A549 (cell line): ENCODE data around the gene CATSPERZ. TPM values are rescaled to one million over a fixed set of nuclear protein-coding genes. Genes with fewer than 3 reads are reported as not detected.

Source experiments
- ATAC-seq, 2 experiments: fragments of 200-7000 bp in 1 of 2; fragments of >200 bp in 1 of 2; cut with Nextera tagmentation in 1 of 2; cut with Tn5 transposase in 1 of 2; 3 replicates each; pipeline versions ENCODE4 v1.8.0 to v1.9.1; 2018 to 2020; ENCODE audit warnings: mild to moderate bottlenecking in 1 of 2, moderate library complexity in 1 of 2
- CTCF ChIA-PET: fragments of 300-600 bp; sonication (Branson Sonifier 250); formaldehyde crosslinking; extraction: SDS; loops from one replicate; lab custom pipeline; 2021; ENCODE audit warnings: antibody characterized with exemption, inconsistent platforms; lab: Yijun Ruan, JAX
- POLR2A ChIA-PET: fragments of 350-600 bp; formaldehyde crosslinking; extraction: SDS; loops from one replicate; lab custom pipeline; 2021; ENCODE audit warnings: antibody characterized with exemption, inconsistent platforms; lab: Yijun Ruan, JAX
- DNase-seq, 2 experiments: peaks; one replicate each; pipeline versions ENCODE4 v3.0.0 to v3.0.0-alpha.2; 2011 to 2016; ENCODE audit warnings: low read depth in 1 of 2, low spot score in 1 of 2
- FAIRE-seq: peaks from 2 replicates; lab custom pipeline; 2011; peaks lifted over from hg19 to GRCh38; lab: Jason Lieb, UNC
- H3K27ac ChIP-seq, 2 experiments: fragments of >200 bp; sonication (Bioruptor Twin); formaldehyde crosslinking; 3 replicates each; pipeline ENCODE4 v1.5.1; 2016 to 2017
- H3K4me1 ChIP-seq: fragments of >200 bp; sonication (Bioruptor Twin); formaldehyde crosslinking; 3 replicates; pipeline ENCODE4 v1.6.1; 2016
- H3K4me2 ChIP-seq: fragments of >200 bp; sonication (Bioruptor Twin); formaldehyde crosslinking; 3 replicates; pipeline ENCODE4 v1.6.1; 2016
- H3K4me3 ChIP-seq: fragments of >200 bp; sonication (Bioruptor Twin); formaldehyde crosslinking; 3 replicates; pipeline ENCODE4 v1.5.1; 2016
- H3K9me3 ChIP-seq: fragments of >200 bp; sonication (Bioruptor Twin); formaldehyde crosslinking; 3 replicates; pipeline ENCODE4 v1.6.1; 2016
- CEBPB ChIP-seq, 2 experiments: fragments of >200 bp in 1 of 2; sonication (Bioruptor Twin) in 1 of 2; formaldehyde crosslinking in 1 of 2; IDR thresholded peaks; 2 replicates each; pipeline ENCODE4 v1.6.1; 2012 to 2016
- CHD4 ChIP-seq: fragments of 200-600 bp; sonication (generic); IDR thresholded peaks from 2 replicates; pipeline ENCODE4 v1.6.1; 2016; ENCODE audit warnings: antibody characterized with exemption, mild to moderate bottlenecking, borderline replicate concordance
- EP300 ChIP-seq, 2 experiments: fragments of >200 bp; sonication (Bioruptor Twin); formaldehyde crosslinking; IDR thresholded peaks; 2 replicates in 1 of 2; 3 replicates in 1 of 2; pipeline ENCODE4 v1.6.1; 2016 to 2017
- HES2 ChIP-seq: fragments of >200 bp; sonication (Bioruptor Twin); formaldehyde crosslinking; IDR thresholded peaks from 2 replicates; pipeline ENCODE4 v1.6.1; 2016
- HOXA7 ChIP-seq: fragments of 250-450 bp; sonication (Bioruptor Pico); IDR thresholded peaks from 2 replicates; pipeline ENCODE4 v1.5.0; 2020; ENCODE audit warnings: mild to moderate bottlenecking, moderate library complexity
- JUNB ChIP-seq: fragments of >200 bp; sonication (Bioruptor Twin); formaldehyde crosslinking; IDR thresholded peaks from 2 replicates; pipeline ENCODE4 v1.6.1; 2016
- MAZ ChIP-seq: fragments of 150-350 bp; IDR thresholded peaks from 2 replicates; pipeline ENCODE4 v1.6.1; 2014; ENCODE audit warnings: antibody characterized with exemption, low read depth, low read length, borderline replicate concordance
- NFE2L2 ChIP-seq: fragments of 150-350 bp; conservative IDR thresholded peaks from 2 replicates; pipeline ENCODE4 v1.6.1; 2014; ENCODE audit warnings: low read length
- NPAS2 ChIP-seq: fragments of 250-450 bp; sonication (Bioruptor Pico); IDR thresholded peaks from 2 replicates; pipeline ENCODE4 v1.8.0; 2022; ENCODE audit warnings: mild to moderate bottlenecking, moderate library complexity, borderline replicate concordance
- RAD21 ChIP-seq, 2 experiments: fragments of >200 bp in 1 of 2; sonication (Bioruptor Twin) in 1 of 2; formaldehyde crosslinking in 1 of 2; IDR thresholded peaks in 1 of 2; conservative IDR thresholded peaks in 1 of 2; 2 replicates in 1 of 2; 3 replicates in 1 of 2; pipeline ENCODE4 v1.6.1; 2012 to 2018; ENCODE audit warnings: inconsistent platforms in 1 of 2
- SREBF2 ChIP-seq: fragments of 450-650 bp; IDR thresholded peaks from 2 replicates; pipeline ENCODE4 v1.6.1; 2014; ENCODE audit warnings: mild to moderate bottlenecking, moderate library complexity
- TP53 ChIP-seq: fragments of 250-450 bp; sonication (Bioruptor Pico); IDR thresholded peaks from 2 replicates; pipeline ENCODE4 v1.5.0; 2021; ENCODE audit warnings: mild to moderate bottlenecking, moderate library complexity
- ZC3H11A ChIP-seq: fragments of 450-650 bp; IDR thresholded peaks from 2 replicates; pipeline ENCODE4 v1.6.1; 2014; ENCODE audit warnings: antibody characterized with exemption, mild to moderate bottlenecking
- WGBS: methylation state at CpG from one replicate; pipeline ENCODE4 v1.1.6; 2017; ENCODE audit errors: missing lambda C conversion rate; 5-methylcytosine and 5-hydroxymethylcytosine counted together
- polyA plus RNA-seq, 4 experiments: library from polyadenylated mRNA; depleted of rRNA in 3 of 4; stranded (reverse); fragments of >200 nt; fragmentation: RNase III in 1 of 4; extraction: RNeasy Plus Mini Kit Qiagen cat#74134 plus additional on column Dnase treatment in 1 of 4; gene quantifications; 2 replicates in 3 of 4; 3 replicates in 1 of 4; pipeline ENCODE4 v1.2.3, GENCODE V29; 2011 to 2017
- TF ChIP-seq, protein P1 (sequence below): fragments of 450-650 bp; IDR thresholded peaks from 2 replicates; pipeline ENCODE4 v1.6.1; 2014; ENCODE audit warnings: antibody characterized with exemption

The CATSPERZ gene
- polyA plus RNA-seq, 2 of the 4 experiments (the other 2 are of a cell fraction) = 1.9 to 3.4 TPM

- ATAC-seq = no peak
- H3K9me3 ChIP-seq = no peaks in the 10 kb centered on the region
- FAIRE-seq = no peak
- CTCF ChIA-PET = interaction anchor here (1.0 kb wide), 1 partner anchor 27 kb away, joined by 3 read pairs; no protein-coding TSS in a partner anchor
- no peak overlapping the region for H3K27ac ChIP-seq
- H3K4me3 ChIP-seq = no peak overlapping the region
- no peak overlapping the region for H3K4me2 ChIP-seq
- POLR2A ChIA-PET = no interaction called here
- DNase-seq = no peak
- TF ChIP-seq TP53 (CRISPR knock-in tag) (no peak), MAZ (no peak), EP300 (IDR thresholded peaks at IDR 0.05) (no peak), CHD4 (no peak), CEBPB (IDR thresholded peaks at IDR 0.05) (no peak)
- TF ChIP-seq, protein P1, sequence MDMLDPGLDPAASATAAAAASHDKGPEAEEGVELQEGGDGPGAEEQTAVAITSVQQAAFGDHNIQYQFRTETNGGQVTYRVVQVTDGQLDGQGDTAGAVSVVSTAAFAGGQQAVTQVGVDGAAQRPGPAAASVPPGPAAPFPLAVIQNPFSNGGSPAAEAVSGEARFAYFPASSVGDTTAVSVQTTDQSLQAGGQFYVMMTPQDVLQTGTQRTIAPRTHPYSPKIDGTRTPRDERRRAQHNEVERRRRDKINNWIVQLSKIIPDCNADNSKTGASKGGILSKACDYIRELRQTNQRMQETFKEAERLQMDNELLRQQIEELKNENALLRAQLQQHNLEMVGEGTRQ = no peak
- peaks cover 15% of the 10 kb centered on the region for H3K4me1 ChIP-seq
- 80% methylated on average over 45 of the region's 60 CpGs for WGBS
Observed at GRCh38 chr11:64298966-64299846, 952 bp upstream of the CATSPERZ start.

DNA sequence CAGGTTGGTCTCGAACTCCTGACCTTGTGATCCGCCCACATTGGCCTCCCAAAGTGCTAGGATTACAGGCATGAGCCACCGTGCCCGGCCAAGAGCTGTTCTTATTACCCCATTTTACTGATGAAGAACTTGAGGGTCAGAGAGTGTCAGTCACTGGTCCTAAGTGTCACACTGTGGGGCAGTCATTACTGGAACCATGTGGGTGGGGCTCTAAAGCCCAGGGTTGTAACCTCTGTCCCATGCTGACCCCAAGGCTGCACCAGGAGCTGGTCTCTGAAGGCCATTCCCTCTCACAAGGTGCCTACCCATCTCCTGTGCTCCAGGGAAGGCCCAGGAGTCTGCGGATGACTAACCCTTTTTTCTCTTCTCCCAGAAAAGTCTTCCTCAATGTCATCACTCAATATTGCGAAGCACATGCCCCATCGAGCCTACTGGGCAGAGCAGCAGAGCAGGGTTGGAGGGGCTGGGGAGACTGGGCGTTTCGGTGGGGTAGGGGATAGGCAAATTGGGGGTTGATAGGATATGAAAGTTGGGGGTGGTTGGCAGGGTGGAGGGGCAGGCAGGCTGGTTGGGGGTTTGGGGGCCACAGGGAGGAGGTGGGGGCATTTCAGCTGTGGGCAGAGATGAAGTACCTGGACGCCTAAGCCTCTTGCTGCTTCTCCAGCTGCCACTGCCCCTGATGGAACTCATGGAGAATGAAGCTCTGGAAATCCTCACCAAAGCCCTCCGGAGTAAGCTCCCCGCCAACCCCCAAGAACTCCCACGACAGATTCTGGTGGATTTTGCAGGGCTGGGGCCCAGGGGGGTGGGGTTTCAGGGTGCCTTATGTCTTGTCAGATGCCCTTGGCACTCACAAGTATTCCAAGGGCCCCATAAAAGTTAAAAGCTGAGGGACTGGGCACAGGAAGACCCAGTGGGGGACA lies 3.2 kb downstream of the CATSPERZ start:
- Histone ChIP-seq H3K4me3 (no peak overlapping the region; the same call in 2 of the 3 replicates), H3K9me3 (no peaks in the 10 kb centered on the region), H3K4me2 (peak overlapping the region; percentile 73), H3K4me1 (peaks cover 20% of the 10 kb centered on the region), H3K27ac (peak overlapping the region in 1 of 2 experiments; percentile 92; a peak in 4 of 6 replicates)
- no peak for FAIRE-seq
- ATAC-seq = no peak
- ChIA-PET POLR2A (interaction anchor here (0.6 to 2.8 kb wide), 12 partner anchors 14 to 890 kb away, joined by 3 to 34 read pairs (median 6); partner anchors contain the start of genes BAD, GPR137, PPP1R14B and PRDX5), CTCF (interaction anchor here (1.3 to 20.7 kb wide), 16 partner anchors 8 to 478 kb away, joined by 3 to 996 read pairs (median 48); partner anchors contain the start of genes BAD, CCDC88B, FERMT3 and FKBP2)
- no peak for TF ChIP-seq NFE2L2
- DNase-seq = no peak
- whole genome bisulfite sequencing = 85% methylated on average over 13 of the region's 13 CpGs

GRCh38 chr11:64304032-64304315 lies 3.8 kb downstream of the CATSPERZ start:
- POLR2A ChIA-PET = interaction anchor here (0.6 to 2.8 kb wide), 11 partner anchors 14 to 118 kb away, joined by 3 to 34 read pairs (median 6); partner anchors contain the start of genes BAD, GPR137, PPP1R14B and PRDX5
- H3K27ac ChIP-seq = peak overlapping the region; percentile 79 to 92
- no peaks in the 10 kb centered on the region for H3K9me3 ChIP-seq
- no peak for DNase-seq
- no peak for ATAC-seq
- peak overlapping the region; percentile 53 for H3K4me3 ChIP-seq
- CTCF ChIA-PET = interaction anchor here (1.1 to 20.7 kb wide), 17 partner anchors 9 to 477 kb away, joined by 3 to 996 read pairs (median 41); partner anchors contain the start of genes BAD, CCDC88B, FERMT3 and FKBP2
- H3K4me2 ChIP-seq = peak overlapping the region; percentile 73
- no peak for FAIRE-seq
- WGBS = 56% methylated on average over 5 of the region's 5 CpGs
- peaks cover 20% of the 10 kb centered on the region for H3K4me1 ChIP-seq
- TF ChIP-seq HES2 (no peak), JUNB (no peak), HOXA7 (no peak), ZC3H11A (no peak), RAD21 (conservative IDR thresholded peaks at IDR 0.05 in 1 of 2, IDR thresholded peaks at IDR 0.05 in 1 of 2) (no peak), NPAS2 (no peak), SREBF2 (no peak)
- TF ChIP-seq, all 56 proteins: peak for 0
